ENCODE data around the gene OR10A3.

OR10A3 gene

GRCh38 chr11:7894251-7894650 is 47.3 kb downstream of the OR10A3 start:
- Histone ChIP-seq H3K36me3 (ENCODE audit: control insufficient read depth in 1 of 2, insufficient read depth in 2 of 2, low read depth in 1 of 2, low read length in 2 of 2) (no peaks in the 10 kb centered on the region), H3K79me1 (replicated peaks; ENCODE audit: low read length, poor library complexity, severe bottlenecking) (no peaks in the 10 kb centered on the region), H4K91ac (ENCODE audit: low read length) (no peak overlapping the region), H2AFZ (ENCODE audit: low read depth, low read length) (no peak overlapping the region), H3K4ac (ENCODE audit: low read depth in 1 of 2, low read length in 2 of 2) (no peak overlapping the region), H3K18ac (ENCODE audit: low read depth in 1 of 2, low read length in 2 of 2) (no peak overlapping the region), H3K4me1 (ENCODE audit: control insufficient read depth, insufficient read depth, low read depth, low read length) (peaks cover 4% of the 10 kb centered on the region), H3K27me3 (ENCODE audit: control insufficient read depth in 1 of 2, insufficient read depth in 1 of 2, low read length in 2 of 2) (no peaks in the 10 kb centered on the region), H2BK120ac (ENCODE audit: low read depth, low read length) (no peak overlapping the region), H3K4me3 (ENCODE audit: insufficient read depth in 1 of 2, low read depth in 1 of 2, low read length in 2 of 2) (no peak overlapping the region), H2BK15ac (ENCODE audit: low read depth, poor library complexity, severe bottlenecking) (no peak overlapping the region), H2BK12ac (ENCODE audit: low read length in 2 of 2) (no peak overlapping the region), H2AK5ac (ENCODE audit: low read length, severe bottlenecking) (no peak overlapping the region), H3K14ac (ENCODE audit: low read length in 2 of 2) (no peak overlapping the region), H3K4me2 (ENCODE audit: low read length, poor library complexity, severe bottlenecking) (no peak overlapping the region), H2BK5ac (ENCODE audit: low read depth, low read length, poor library complexity, severe bottlenecking) (no peak overlapping the region), H3K23ac (ENCODE audit: low read length in 2 of 2) (no peak overlapping the region), H4K8ac (ENCODE audit: low read length) (no peak overlapping the region), H3K9me3 (ENCODE audit: control insufficient read depth, low read length) (no peaks in the 10 kb centered on the region), H3K27ac (ENCODE audit: low read length, poor library complexity, severe bottlenecking) (no peak overlapping the region), H3K9ac (ENCODE audit: low read length) (no peak overlapping the region)
- 41% methylated on average over 2 of the region's 3 CpGs for WGBS
- no peak for DNase-seq

GRCh38 chr11:7893796-7894195 is 47.7 kb downstream of the OR10A3 start:
- Histone ChIP-seq H3K27me3 (ENCODE audit: control insufficient read depth in 1 of 2, insufficient read depth in 1 of 2, low read length in 2 of 2) (no peaks in the 10 kb centered on the region), H3K9ac (ENCODE audit: low read length) (no peak overlapping the region), H2BK5ac (ENCODE audit: low read depth, low read length, poor library complexity, severe bottlenecking) (no peak overlapping the region), H3K4ac (ENCODE audit: low read depth in 1 of 2, low read length in 2 of 2) (peak overlapping the region in 1 of 2 experiments; percentile 60), H3K4me2 (ENCODE audit: low read length, poor library complexity, severe bottlenecking) (no peak overlapping the region), H3K14ac (ENCODE audit: low read length in 2 of 2) (no peak overlapping the region), H2BK12ac (ENCODE audit: low read length in 2 of 2) (no peak overlapping the region), H4K91ac (ENCODE audit: low read length) (no peak overlapping the region), H3K23ac (ENCODE audit: low read length in 2 of 2) (no peak overlapping the region), H2AK5ac (ENCODE audit: low read length, severe bottlenecking) (peak overlapping the region; percentile 30), H3K4me3 (ENCODE audit: insufficient read depth in 1 of 2, low read depth in 1 of 2, low read length in 2 of 2) (no peak overlapping the region), H2BK15ac (ENCODE audit: low read depth, poor library complexity, severe bottlenecking) (no peak overlapping the region), H3K27ac (ENCODE audit: low read length, poor library complexity, severe bottlenecking) (peak overlapping the region; percentile 23), H3K18ac (ENCODE audit: low read depth in 1 of 2, low read length in 2 of 2) (no peak overlapping the region), H3K9me3 (ENCODE audit: control insufficient read depth, low read length) (no peaks in the 10 kb centered on the region), H3K36me3 (ENCODE audit: control insufficient read depth in 1 of 2, insufficient read depth in 2 of 2, low read depth in 1 of 2, low read length in 2 of 2) (no peaks in the 10 kb centered on the region), H2BK120ac (ENCODE audit: low read depth, low read length) (no peak overlapping the region), H2AFZ (ENCODE audit: low read depth, low read length) (no peak overlapping the region), H3K4me1 (ENCODE audit: control insufficient read depth, insufficient read depth, low read depth, low read length) (peaks cover 4% of the 10 kb centered on the region), H4K8ac (ENCODE audit: low read length) (no peak overlapping the region), H3K79me1 (replicated peaks; ENCODE audit: low read length, poor library complexity, severe bottlenecking) (no peaks in the 10 kb centered on the region)
- WGBS: 86% methylated on average over 2 of the region's 2 CpGs
- DNase-seq: no peak

DNA sequence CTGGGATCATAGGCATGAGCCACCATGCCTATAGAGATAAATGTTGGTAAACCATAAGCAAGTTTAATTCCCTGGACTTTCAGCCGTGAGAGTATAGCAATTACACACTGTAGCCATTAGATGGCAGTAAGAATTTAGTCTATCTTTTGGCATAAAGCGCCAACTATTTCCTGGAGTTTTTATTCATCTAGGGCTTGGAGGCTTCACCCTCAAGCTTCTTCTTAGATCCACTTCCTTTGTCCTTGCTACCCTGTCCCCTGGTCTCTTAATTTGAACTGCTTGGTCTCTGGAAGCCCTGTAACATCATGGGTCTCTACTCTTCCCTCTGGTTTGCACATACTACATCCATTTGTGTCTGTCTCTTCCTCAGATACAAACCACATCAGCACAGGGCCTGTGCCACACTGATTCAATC is 48.7 kb downstream of the OR10A3 start:
- no peak overlapping the region for H4K91ac ChIP-seq (ENCODE audit: low read length)
- no peak overlapping the region for H2BK12ac ChIP-seq (ENCODE audit: low read length in 2 of 2)
- DNase-seq: peak; percentile 72
- H3K9ac ChIP-seq (ENCODE audit: low read length): peak overlapping the region; percentile 80
- H3K4me1 ChIP-seq (ENCODE audit: control insufficient read depth, insufficient read depth, low read depth, low read length): peaks cover 4% of the 10 kb centered on the region
- no peak overlapping the region for H2BK120ac ChIP-seq (ENCODE audit: low read depth, low read length)
- H3K27me3 ChIP-seq (ENCODE audit: control insufficient read depth in 1 of 2, insufficient read depth in 1 of 2, low read length in 2 of 2): no peaks in the 10 kb centered on the region
- H3K36me3 ChIP-seq (ENCODE audit: control insufficient read depth in 1 of 2, insufficient read depth in 2 of 2, low read depth in 1 of 2, low read length in 2 of 2): no peaks in the 10 kb centered on the region
- no peaks in the 10 kb centered on the region for H3K79me1 ChIP-seq (replicated peaks; ENCODE audit: low read length, poor library complexity, severe bottlenecking)
- no peak overlapping the region for H3K4ac ChIP-seq (ENCODE audit: low read depth in 1 of 2, low read length in 2 of 2)
- H3K18ac ChIP-seq (ENCODE audit: low read depth in 1 of 2, low read length in 2 of 2): peak overlapping the region in 1 of 2 experiments; percentile 26
- H3K9me3 ChIP-seq (ENCODE audit: control insufficient read depth, low read length): no peaks in the 10 kb centered on the region
- H3K27ac ChIP-seq (ENCODE audit: low read length, poor library complexity, severe bottlenecking): peak overlapping the region; percentile 86
- peak overlapping the region; percentile 91 for H4K8ac ChIP-seq (ENCODE audit: low read length)
- H2BK5ac ChIP-seq (ENCODE audit: low read depth, low read length, poor library complexity, severe bottlenecking): no peak overlapping the region
- H2BK15ac ChIP-seq (ENCODE audit: low read depth, poor library complexity, severe bottlenecking): no peak overlapping the region
- H3K23ac ChIP-seq (ENCODE audit: low read length in 2 of 2): no peak overlapping the region
- 18% methylated on average over 2 of the region's 2 CpGs for WGBS
- no peak overlapping the region for H3K4me3 ChIP-seq (ENCODE audit: insufficient read depth in 1 of 2, low read depth in 1 of 2, low read length in 2 of 2)
- H2AK5ac ChIP-seq (ENCODE audit: low read length, severe bottlenecking): no peak overlapping the region
- H3K4me2 ChIP-seq (ENCODE audit: low read length, poor library complexity, severe bottlenecking): no peak overlapping the region
- H2AFZ ChIP-seq (ENCODE audit: low read depth, low read length): peak overlapping the region; percentile 55
- H3K14ac ChIP-seq (ENCODE audit: low read length in 2 of 2): no peak overlapping the region

DNA sequence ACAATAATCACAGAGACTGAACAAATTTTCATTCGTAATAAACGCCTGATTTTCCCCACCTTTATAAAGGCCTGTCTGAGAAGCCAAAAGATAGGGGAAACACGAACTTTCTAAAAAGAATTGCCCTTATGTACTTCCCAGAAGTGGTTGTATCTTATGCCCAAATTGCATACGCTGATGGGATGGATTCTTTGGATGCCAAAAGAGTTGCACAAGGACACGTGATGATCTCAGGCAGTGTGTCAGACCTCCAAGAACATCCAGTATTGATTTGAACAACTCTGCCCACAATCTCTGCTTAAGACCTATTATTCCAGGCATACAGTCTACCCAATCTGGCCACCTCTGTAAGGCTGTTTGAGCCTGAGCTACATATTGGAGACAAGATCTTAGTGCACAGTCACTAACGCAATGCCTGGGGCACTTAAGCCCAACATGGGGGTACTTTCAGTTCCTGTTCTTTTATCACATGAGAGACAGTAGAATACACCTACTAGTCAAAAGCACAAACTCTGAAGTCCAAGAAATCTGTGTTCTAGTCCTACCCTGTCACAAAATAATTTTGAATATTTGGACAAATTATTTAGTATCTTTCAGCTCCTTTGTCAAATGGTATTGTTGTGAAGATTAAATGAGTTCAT is 49.3 kb downstream of the OR10A3 start:
- H3K4me1 ChIP-seq (ENCODE audit: control insufficient read depth, insufficient read depth, low read depth, low read length): peaks cover 4% of the 10 kb centered on the region
- no peak overlapping the region for H2BK120ac ChIP-seq (ENCODE audit: low read depth, low read length)
- H3K9me3 ChIP-seq (ENCODE audit: control insufficient read depth, low read length): no peaks in the 10 kb centered on the region
- no peak overlapping the region for H3K14ac ChIP-seq (ENCODE audit: low read length in 2 of 2)
- H2BK5ac ChIP-seq (ENCODE audit: low read depth, low read length, poor library complexity, severe bottlenecking): no peak overlapping the region
- DNase-seq: peak; percentile 25
- no peaks in the 10 kb centered on the region for H3K79me1 ChIP-seq (replicated peaks; ENCODE audit: low read length, poor library complexity, severe bottlenecking)
- H3K4ac ChIP-seq (ENCODE audit: low read depth in 1 of 2, low read length in 2 of 2): no peak overlapping the region
- no peaks in the 10 kb centered on the region for H3K27me3 ChIP-seq (ENCODE audit: control insufficient read depth in 1 of 2, insufficient read depth in 1 of 2, low read length in 2 of 2)
- WGBS: 40% methylated on average over 6 of the region's 6 CpGs
- H3K23ac ChIP-seq (ENCODE audit: low read length in 2 of 2): no peak overlapping the region
- H3K4me3 ChIP-seq (ENCODE audit: insufficient read depth in 1 of 2, low read depth in 1 of 2, low read length in 2 of 2): peak overlapping the region in 1 of 2 experiments; percentile 46
- peak overlapping the region; percentile 80 for H3K9ac ChIP-seq (ENCODE audit: low read length)
- no peak overlapping the region for H3K4me2 ChIP-seq (ENCODE audit: low read length, poor library complexity, severe bottlenecking)
- H3K36me3 ChIP-seq (ENCODE audit: control insufficient read depth in 1 of 2, insufficient read depth in 2 of 2, low read depth in 1 of 2, low read length in 2 of 2): no peaks in the 10 kb centered on the region
- H2AFZ ChIP-seq (ENCODE audit: low read depth, low read length): peak overlapping the region; percentile 68
- peak overlapping the region; percentile 11 to 45 for H3K18ac ChIP-seq (ENCODE audit: low read depth in 1 of 2, low read length in 2 of 2)
- no peak overlapping the region for H4K91ac ChIP-seq (ENCODE audit: low read length)
- H3K27ac ChIP-seq (ENCODE audit: low read length, poor library complexity, severe bottlenecking): peak overlapping the region; percentile 86
- no peak overlapping the region for H2BK12ac ChIP-seq (ENCODE audit: low read length in 2 of 2)
- H2BK15ac ChIP-seq (ENCODE audit: low read depth, poor library complexity, severe bottlenecking): no peak overlapping the region
- H2AK5ac ChIP-seq (ENCODE audit: low read length, severe bottlenecking): peak overlapping the region; percentile 84
- no peak overlapping the region for H4K8ac ChIP-seq (ENCODE audit: low read length)
